SJCRH30 (cell line): ENCODE data around the gene ZMYM2. TPM values are rescaled to one million over a fixed set of nuclear protein-coding genes. Genes with fewer than 3 reads are reported as not detected.

Experiments
- DNase-seq, 2 experiments: peaks; one replicate each; pipeline ENCODE4 v3.0.0-alpha.2; 2015 to 2020
- H3K27ac ChIP-seq: fragments of 250-450 bp; sonication (Bioruptor Pico); 2 replicates; pipeline ENCODE4 v1.5.1; 2020; ENCODE audit warnings: mild to moderate bottlenecking, moderate library complexity
- H3K27me3 ChIP-seq: fragments of 250-450 bp; sonication (Bioruptor Pico); 2 replicates; pipeline ENCODE4 v1.5.1; 2020; ENCODE audit warnings: mild to moderate bottlenecking, moderate library complexity
- H3K36me3 ChIP-seq: fragments of 250-450 bp; sonication (Bioruptor Pico); 2 replicates; pipeline ENCODE4 v1.5.1; 2020; ENCODE audit warnings: mild to moderate bottlenecking, moderate library complexity
- H3K4me1 ChIP-seq: fragments of 250-450 bp; sonication (Bioruptor Pico); 2 replicates; pipeline ENCODE4 v1.5.1; 2020; ENCODE audit warnings: mild to moderate bottlenecking, moderate library complexity
- H3K4me3 ChIP-seq: fragments of 250-450 bp; sonication (Bioruptor Pico); 2 replicates; pipeline ENCODE4 v1.5.1; 2020; ENCODE audit warnings: mild to moderate bottlenecking, moderate library complexity
- H3K9me3 ChIP-seq: fragments of 250-450 bp; sonication (Bioruptor Pico); replicated peaks from 2 replicates; pipeline ENCODE4 v1.5.1; 2020; ENCODE audit warnings: mild to moderate bottlenecking, moderate library complexity
- total RNA-seq: library from RNA; depleted of rRNA; stranded (reverse); fragments of >200 nt; shearing (Covaris generic); gene quantifications from 2 replicates; pipeline ENCODE4 v1.2.3, GENCODE V29; 2014

The ZMYM2 gene
- total RNA-seq, 1 experiment from 2014 or later, result 109 TPM

DNA sequence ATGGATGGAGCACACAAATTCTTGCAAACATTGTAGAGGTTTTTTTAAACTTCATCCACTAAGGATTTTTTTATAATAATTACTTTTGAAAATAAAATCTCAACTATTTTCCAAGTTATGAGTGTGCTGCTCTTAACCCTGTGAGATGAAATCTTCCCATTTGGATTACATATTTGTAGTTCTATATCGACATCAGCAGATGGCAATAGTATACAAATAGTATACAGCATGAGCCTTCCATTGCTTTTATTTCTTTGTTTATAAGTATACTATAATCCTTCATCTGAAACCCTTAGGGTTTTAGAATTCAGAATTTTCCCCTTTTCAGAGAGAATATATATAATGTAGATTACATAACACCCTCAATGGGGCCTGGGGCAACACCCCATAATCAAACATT is 131.8 kb downstream of the ZMYM2 start:
- Histone ChIP-seq H3K27ac (no peak overlapping the region), H3K36me3 (peaks cover 20% of the 10 kb centered on the region), H3K27me3 (no peaks in the 10 kb centered on the region), H3K4me3 (no peak overlapping the region), H3K4me1 (no peaks in the 10 kb centered on the region), H3K9me3 (no peaks in the 10 kb centered on the region)
- DNase-seq, result no peak

DNA sequence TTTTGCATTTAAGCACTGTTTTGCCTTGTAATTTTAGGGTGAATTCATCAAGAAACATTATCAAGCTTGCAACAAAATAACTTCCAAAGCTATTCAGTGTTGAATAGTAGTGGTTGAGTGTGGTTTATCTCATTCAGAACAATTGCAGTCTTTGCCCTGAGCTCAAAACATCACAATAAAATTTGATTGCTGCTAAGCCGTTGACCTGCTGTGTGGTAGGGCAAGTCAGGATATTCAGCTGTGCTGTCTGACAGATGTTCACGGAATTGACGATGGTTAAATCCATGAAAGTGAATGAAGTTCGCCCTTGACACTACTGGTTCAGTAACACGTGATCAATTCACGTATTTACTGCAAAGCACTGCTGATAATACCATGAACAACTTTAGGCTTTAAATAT is 135.4 kb downstream of the ZMYM2 start:
- no peaks in the 10 kb centered on the region for H3K27me3 ChIP-seq
- no peak for DNase-seq
- no peaks in the 10 kb centered on the region for H3K9me3 ChIP-seq
- no peak overlapping the region for H3K27ac ChIP-seq
- no peak overlapping the region for H3K4me3 ChIP-seq
- peaks cover 1% of the 10 kb centered on the region; the same call in 1 of the 2 replicates for H3K36me3 ChIP-seq
- no peaks in the 10 kb centered on the region for H3K4me1 ChIP-seq

- H3K9me3 ChIP-seq, result no peaks in the 10 kb centered on the region
- no peaks in the 10 kb centered on the region for H3K4me1 ChIP-seq
- no peak overlapping the region for H3K4me3 ChIP-seq
- H3K36me3 ChIP-seq, result no peaks in the 10 kb centered on the region
- H3K27me3 ChIP-seq, result no peaks in the 10 kb centered on the region; the same call in 1 of the 2 replicates
- H3K27ac ChIP-seq, result no peak overlapping the region
- DNase-seq, result no peak
Observed at GRCh38 chr13:20099319-20099718, 140.8 kb downstream of the ZMYM2 start.

- Histone ChIP-seq H3K4me1 (no peaks in the 10 kb centered on the region), H3K4me3 (no peak overlapping the region)
Observed at GRCh38 chr13:20101467-20102316, 143.2 kb downstream of the ZMYM2 start.

DNA sequence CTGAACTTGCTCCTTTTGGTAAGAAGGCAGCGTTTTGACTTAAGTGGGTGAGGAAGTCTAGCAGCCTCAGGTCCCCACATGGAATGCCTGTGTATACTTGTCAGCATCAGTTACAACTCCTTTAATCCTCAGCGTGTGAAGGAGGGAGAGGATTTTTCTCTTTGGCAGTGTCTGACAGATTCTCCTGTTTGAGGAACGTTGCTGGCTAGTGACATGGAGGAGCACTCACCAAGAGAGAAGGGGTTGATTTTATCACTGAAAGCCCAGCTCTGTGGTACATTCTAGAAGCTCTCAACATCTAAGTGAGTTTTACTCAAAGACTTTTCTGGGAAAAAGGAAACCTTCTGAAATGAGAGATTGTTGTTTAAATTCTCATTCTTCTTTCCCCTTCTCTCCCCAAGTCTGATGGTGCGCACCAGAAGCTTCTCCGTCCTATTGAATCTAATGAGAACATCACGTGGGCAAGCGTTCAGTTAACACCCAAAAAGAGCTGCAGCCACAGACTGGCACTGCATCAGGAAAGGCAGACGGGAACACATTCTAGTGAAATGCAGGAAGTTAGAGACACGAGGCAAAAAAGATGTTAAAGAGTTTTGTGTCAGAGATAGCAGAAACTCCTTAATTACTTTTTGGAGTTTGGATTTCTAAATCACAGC is 144.1 kb downstream of the ZMYM2 start:
- H3K27ac ChIP-seq, result no peak overlapping the region
- H3K4me3 ChIP-seq, result no peak overlapping the region
- H3K9me3 ChIP-seq, result no peaks in the 10 kb centered on the region
- DNase-seq, result no peak
- H3K36me3 ChIP-seq, result no peaks in the 10 kb centered on the region
- H3K4me1 ChIP-seq, result no peaks in the 10 kb centered on the region
- H3K27me3 ChIP-seq, result no peaks in the 10 kb centered on the region; the same call in 1 of the 2 replicates

More at GRCh38 chr13:20101467-20102316, 143.2 kb downstream of the ZMYM2 start:
- no peaks in the 10 kb centered on the region for H3K36me3 ChIP-seq
- no peak for DNase-seq
- H3K27ac ChIP-seq, result no peak overlapping the region
- H3K9me3 ChIP-seq, result no peaks in the 10 kb centered on the region
- H3K27me3 ChIP-seq, result no peaks in the 10 kb centered on the region; the same call in 1 of the 2 replicates

DNA sequence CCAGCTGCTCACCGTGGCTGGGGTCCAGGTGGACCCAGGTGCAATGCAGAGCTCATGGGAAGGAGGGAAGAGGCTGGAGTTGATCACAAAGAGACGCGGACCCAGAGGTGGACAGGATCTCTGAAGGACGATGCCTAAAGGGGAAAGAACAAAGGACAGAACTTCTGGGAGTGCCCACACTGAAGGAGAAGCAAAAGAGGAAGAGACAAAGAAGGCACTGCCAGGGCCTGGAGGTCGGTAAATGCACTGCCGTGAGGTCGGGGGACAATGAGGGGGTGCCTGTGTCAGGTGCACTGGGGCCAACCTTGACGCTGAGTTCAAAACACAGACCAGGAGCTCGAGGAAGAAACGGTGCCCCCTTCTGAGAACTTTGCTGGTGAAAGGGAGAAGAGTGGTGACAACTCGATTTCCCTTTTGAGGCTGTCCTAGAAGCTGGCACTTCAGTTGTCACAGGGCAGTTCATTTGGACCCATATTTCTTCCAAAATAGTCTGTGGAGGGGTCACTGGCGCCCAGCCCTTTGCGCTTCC is 146.7 kb downstream of the ZMYM2 start:
- Histone ChIP-seq H3K36me3 (no peaks in the 10 kb centered on the region), H3K4me1 (no peaks in the 10 kb centered on the region), H3K27me3 (no peaks in the 10 kb centered on the region; the same call in 1 of the 2 replicates), H3K9me3 (no peaks in the 10 kb centered on the region), H3K4me3 (no peak overlapping the region), H3K27ac (no peak overlapping the region)
- DNase-seq, result no peak

DNA sequence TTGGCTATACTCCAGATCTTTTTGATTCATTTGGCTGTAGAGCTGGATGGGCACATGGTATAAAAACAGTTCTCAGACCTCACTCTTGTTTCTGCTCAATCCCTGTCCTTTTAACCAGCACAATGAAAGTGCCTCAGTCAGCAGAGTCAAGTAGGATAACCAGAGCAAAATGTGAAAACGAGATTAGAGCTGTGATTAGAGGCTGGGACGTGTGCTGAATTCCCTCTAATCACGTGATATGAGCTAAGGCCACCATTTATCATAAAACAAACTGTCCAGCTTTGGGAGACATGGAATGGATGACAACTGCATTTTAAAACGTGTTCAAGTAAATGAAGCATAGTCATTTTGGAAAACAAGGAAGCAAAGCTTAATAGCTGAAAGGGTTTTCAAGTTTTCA is 148.2 kb downstream of the ZMYM2 start:
- no peaks in the 10 kb centered on the region for H3K36me3 ChIP-seq
- no peak for DNase-seq
- H3K9me3 ChIP-seq, result no peaks in the 10 kb centered on the region
- H3K4me3 ChIP-seq, result no peak overlapping the region
- H3K27ac ChIP-seq, result no peak overlapping the region
- H3K27me3 ChIP-seq, result no peaks in the 10 kb centered on the region; the same call in 1 of the 2 replicates
- no peaks in the 10 kb centered on the region for H3K4me1 ChIP-seq

GRCh38 chr13:20109037-20109436 is 150.5 kb downstream of the ZMYM2 start:
- Histone ChIP-seq H3K27ac (no peak overlapping the region), H3K9me3 (no peaks in the 10 kb centered on the region), H3K4me1 (no peaks in the 10 kb centered on the region), H3K27me3 (no peaks in the 10 kb centered on the region), H3K36me3 (no peaks in the 10 kb centered on the region), H3K4me3 (no peak overlapping the region)
- no peak for DNase-seq

GRCh38 chr13:20114066-20114610 is 155.6 kb downstream of the ZMYM2 start:
- DNase-seq, result no peak
- H3K27me3 ChIP-seq, result no peaks in the 10 kb centered on the region
- no peak overlapping the region for H3K27ac ChIP-seq
- no peaks in the 10 kb centered on the region for H3K9me3 ChIP-seq
- no peak overlapping the region for H3K4me3 ChIP-seq
- H3K4me1 ChIP-seq, result no peaks in the 10 kb centered on the region
- no peaks in the 10 kb centered on the region for H3K36me3 ChIP-seq

DNA sequence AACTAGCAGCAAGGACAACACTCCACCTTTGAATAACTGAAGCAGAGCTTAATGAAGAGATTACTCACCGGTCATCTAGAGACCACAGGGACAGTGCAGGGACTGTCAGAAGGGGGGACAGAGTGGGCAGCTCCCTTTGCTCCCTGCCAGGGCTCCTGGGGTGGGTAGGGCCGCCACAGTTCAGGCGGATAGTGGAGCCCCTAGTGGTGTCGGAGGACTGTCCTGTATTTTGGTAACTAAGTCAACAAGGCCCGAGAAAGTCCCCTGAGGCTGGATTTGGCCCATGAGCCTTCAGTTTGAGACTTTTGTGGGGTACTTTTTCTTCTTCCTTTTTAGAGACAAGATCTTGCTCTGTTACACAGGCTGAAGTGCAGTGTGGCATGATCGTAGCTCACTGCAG is 157.7 kb downstream of the ZMYM2 start:
- DNase-seq, result no peak

DNA sequence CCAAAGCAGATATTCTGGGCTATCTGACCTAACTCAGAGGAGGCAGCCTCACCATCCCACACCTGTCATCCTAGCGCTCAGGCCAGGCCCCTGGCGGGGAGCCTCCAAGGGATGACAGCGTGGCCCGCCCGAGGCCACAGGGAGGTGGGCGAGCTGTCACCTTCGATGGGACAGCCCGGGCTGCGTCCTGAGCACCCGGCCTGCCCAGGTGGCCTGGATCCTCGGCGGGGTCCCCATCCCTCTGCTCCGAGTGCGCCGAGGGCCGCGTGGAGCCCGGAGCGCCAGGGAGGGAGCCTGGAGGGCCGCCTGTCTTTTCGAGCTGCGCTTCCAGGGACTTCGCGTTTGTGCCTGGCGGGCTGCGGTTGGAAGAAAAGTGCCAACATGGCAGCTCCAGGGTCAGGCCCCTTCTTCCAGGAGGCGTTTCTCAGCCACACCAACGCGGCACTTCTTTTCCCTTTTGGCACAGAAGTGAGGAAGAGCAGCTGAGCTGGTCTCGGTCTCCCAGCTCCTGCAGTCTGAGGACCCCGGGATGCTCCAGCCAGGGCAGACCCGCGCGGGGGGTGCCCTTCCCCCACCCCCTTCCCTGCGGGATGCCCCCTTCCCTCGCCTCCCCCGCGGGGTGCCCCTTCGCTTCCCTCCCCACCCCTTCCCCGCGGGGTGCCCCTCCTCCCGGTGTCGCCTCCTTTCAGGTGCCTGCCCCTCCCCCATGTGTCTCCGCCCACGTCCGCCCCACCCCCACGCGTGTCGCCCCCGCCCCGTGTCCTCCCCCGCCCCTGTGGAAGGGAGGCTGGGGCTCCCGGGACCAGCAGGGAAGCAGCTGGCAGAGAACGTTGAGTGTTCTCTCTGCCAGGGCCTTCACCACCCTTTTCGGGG is 160.0 kb downstream of the ZMYM2 start:
- H3K4me3 ChIP-seq, result peak overlapping the region; percentile 60
- H3K27me3 ChIP-seq, result no peaks in the 10 kb centered on the region
- H3K36me3 ChIP-seq, result no peaks in the 10 kb centered on the region
- no peaks in the 10 kb centered on the region for H3K9me3 ChIP-seq
- no peaks in the 10 kb centered on the region for H3K4me1 ChIP-seq
- peak; percentile 64 to 70 for DNase-seq
- peak overlapping the region; percentile 46 for H3K27ac ChIP-seq

More for the DNA sequence above, 157.7 kb downstream of the ZMYM2 start:
- no peak overlapping the region for H3K4me3 ChIP-seq
- no peak overlapping the region for H3K27ac ChIP-seq
- H3K4me1 ChIP-seq, result no peaks in the 10 kb centered on the region
- no peaks in the 10 kb centered on the region for H3K36me3 ChIP-seq
- H3K27me3 ChIP-seq, result no peaks in the 10 kb centered on the region
- H3K9me3 ChIP-seq, result no peaks in the 10 kb centered on the region

DNA sequence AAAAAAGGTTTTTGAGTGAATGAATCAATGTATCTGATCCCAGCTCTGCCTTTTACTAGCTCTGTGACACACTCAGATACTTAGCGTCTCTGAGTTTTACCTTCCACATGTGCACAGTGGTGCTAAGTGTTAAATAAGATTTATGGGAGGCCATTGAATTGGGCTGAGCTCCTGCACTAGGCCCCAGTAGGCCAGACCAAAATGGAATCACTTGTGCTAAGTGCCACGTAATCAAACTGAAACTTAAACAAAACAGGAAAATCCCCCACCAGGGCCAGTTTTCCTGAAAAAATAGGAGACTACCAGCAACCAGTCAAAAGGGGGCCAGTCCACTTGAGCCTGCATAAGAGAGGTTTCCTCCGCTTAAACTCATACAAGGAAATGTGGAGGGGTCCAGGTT is 161.4 kb downstream of the ZMYM2 start:
- no peak for DNase-seq
- Histone ChIP-seq H3K9me3 (no peaks in the 10 kb centered on the region), H3K27ac (no peak overlapping the region), H3K27me3 (no peaks in the 10 kb centered on the region), H3K4me1 (no peaks in the 10 kb centered on the region), H3K36me3 (no peaks in the 10 kb centered on the region), H3K4me3 (no peak overlapping the region)

DNA sequence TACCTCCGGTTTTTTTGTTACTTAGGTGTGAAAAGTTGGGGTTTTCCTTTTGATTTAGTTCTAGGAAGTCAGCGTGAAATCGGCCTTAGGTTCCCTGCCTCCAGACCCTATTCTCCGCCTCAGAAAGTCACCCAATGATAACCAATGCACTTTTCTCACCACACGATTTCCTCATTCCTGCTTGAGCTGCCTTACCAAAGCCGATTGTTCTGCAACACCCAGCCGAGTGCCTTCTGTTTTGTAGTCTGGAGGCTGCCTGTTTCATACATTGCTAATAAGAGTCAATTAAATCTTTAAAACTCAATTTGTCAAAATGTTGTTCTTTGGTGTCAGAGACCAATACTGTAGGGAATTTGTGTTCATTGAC is 162.6 kb downstream of the ZMYM2 start:
- no peaks in the 10 kb centered on the region for H3K4me1 ChIP-seq
- H3K27me3 ChIP-seq, result no peaks in the 10 kb centered on the region
- no peaks in the 10 kb centered on the region for H3K9me3 ChIP-seq
- no peak for DNase-seq
- H3K27ac ChIP-seq, result no peak overlapping the region
- no peak overlapping the region for H3K4me3 ChIP-seq
- H3K36me3 ChIP-seq, result no peaks in the 10 kb centered on the region

DNA sequence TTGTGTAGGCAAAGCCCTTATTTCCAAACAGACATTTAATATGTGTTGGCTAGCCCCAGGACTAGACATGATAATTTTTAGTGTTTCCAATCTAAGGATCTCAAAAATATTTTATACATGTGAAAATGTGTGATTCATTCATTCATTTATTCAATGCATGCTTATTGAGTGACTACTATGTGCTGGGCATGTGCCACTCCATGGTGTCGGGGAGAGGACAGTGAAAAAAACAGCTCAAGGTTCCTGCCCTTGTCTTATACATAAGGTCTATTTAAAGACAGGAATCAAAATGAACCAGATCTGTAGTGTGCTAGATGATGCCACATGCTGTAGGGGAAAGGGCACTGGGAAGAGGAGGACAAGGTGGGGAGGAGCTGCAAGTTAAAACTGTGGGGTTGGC is 165.8 kb downstream of the ZMYM2 start:
- H3K4me1 ChIP-seq, result no peaks in the 10 kb centered on the region
- H3K27me3 ChIP-seq, result no peaks in the 10 kb centered on the region
- no peak for DNase-seq
- H3K36me3 ChIP-seq, result no peaks in the 10 kb centered on the region
- no peak overlapping the region for H3K27ac ChIP-seq
- H3K9me3 ChIP-seq, result no peaks in the 10 kb centered on the region
- H3K4me3 ChIP-seq, result no peak overlapping the region
